ENCODE measurements around the gene BRAT1. TPM values are rescaled to one million over a fixed set of nuclear protein-coding genes. Genes with fewer than 3 reads are reported as not detected.

The BRAT1 gene
- total and polyA plus RNA-seq, 2 donors (not counting 1 experiment from before 2014, with no cell fraction given): 36.8 to 68.3 TPM

DNA sequence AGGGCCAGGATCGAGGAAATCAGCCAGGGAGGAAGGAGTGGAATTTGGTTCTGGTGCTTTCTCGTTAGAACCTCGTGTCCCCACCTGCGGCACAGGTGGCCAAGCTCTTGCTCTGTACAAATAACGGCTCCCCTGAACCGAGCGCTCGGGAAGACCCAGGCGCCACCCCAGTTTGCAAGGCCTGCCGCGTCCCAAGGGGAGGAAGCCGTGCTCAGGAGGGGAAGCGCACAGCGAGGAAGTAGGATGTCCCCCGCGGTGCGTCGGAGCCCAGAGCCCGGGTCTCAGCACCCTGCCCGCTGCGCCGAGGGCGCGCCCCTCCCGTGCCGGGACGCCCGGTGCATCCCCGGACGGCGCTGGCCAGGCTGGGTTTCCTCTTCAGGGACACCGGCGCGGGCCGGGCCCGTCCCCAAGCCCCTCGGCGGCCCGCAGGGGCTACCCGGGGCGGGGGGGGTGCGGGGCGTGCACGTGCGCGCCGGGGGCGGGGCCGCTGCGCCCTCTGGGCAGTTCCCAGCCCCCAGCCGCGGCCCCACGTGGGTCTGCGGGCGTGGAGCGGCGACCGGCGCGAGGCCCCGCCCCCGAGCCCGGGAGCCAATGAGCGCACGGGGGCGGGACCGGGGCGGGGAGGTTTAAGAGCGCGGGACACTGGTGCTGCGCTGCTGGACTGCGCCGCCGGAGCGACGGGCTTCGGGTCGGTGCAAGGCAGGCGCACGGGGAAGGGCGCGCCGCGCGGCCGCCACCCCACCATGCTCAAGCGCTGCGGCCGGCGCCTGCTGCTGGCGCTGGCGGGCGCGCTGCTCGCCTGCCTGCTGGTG, 36.0 kb downstream of the BRAT1 start, which contains the start of gene LFNG:
LFNG (plus strand) TSS at position 656 of the 812 bp plus-strand sequence; CDS start at position 744, 88 bp downstream.
- peak within 1 kb of the TSS; percentile 90 for H3K9ac ChIP-seq (ENCODE audit: low read length)
- under 1% methylated on average over 95 of the region's 95 CpGs for WGBS (ENCODE audit: insufficient coverage)
- peak; percentile 94 for DNase-seq
- Mint-ChIP-seq H3K4me1 (peaks cover 52% of the 10 kb centered on the region), H3K27ac (peak within 1 kb of the TSS; percentile 96), H3K27me3 (no peaks in the 10 kb centered on the region), H3K9me3 (ENCODE audit: insufficient read depth) (no peaks in the 10 kb centered on the region), H3K4me3 (peak within 1 kb of the TSS; percentile 99)
- H3K27ac ChIP-seq (ENCODE audit: low read length in 2 of 2): peak within 1 kb of the TSS; percentile 62 to 75
- CTCF ChIA-PET: interaction anchor here (1.3 kb wide), 1 partner anchor 10 kb away, joined by 4 read pairs; no protein-coding TSS in a partner anchor
- peaks cover 0 to 29% of the 10 kb centered on the region in 2 experiments for H3K36me3 ChIP-seq (replicated peaks in 1 of 2; ENCODE audit: control extremely low read depth in 1 of 2, control insufficient read depth in 1 of 2, extremely low read depth in 1 of 2, insufficient read depth in 2 of 2, low read length in 1 of 2)
- no peaks in the 10 kb centered on the region for H3K27me3 ChIP-seq (replicated peaks in 1 of 4; ENCODE audit: control extremely low read depth in 1 of 4, control insufficient read depth in 3 of 4, insufficient read depth in 4 of 4, low read length in 3 of 4)
- peak; percentile 80 for ATAC-seq (ENCODE audit: low read depth)
- TF ChIP-seq CTCF (IDR thresholded peaks at IDR 0.05) (no peak), EZH2 (IDR thresholded peaks at IDR 0.05; ENCODE audit: borderline replicate concordance, insufficient read depth, low read depth, low read length, poor library complexity, severe bottlenecking) (no peak)
- H3K4me1 ChIP-seq (ENCODE audit: control insufficient read depth in 2 of 2, insufficient read depth in 2 of 2, low read length in 2 of 2): peaks cover 40 to 49% of the 10 kb centered on the region in 2 donors
- H3K9me3 ChIP-seq (ENCODE audit: control extremely low read depth in 1 of 3, control insufficient read depth in 2 of 3, insufficient read depth in 1 of 3, low read length in 2 of 3): no peaks in the 10 kb centered on the region
- POLR2A ChIA-PET: interaction anchor here (0.8 to 14.9 kb wide), 3 partner anchors 9 to 36 kb away, joined by 3 to 340 read pairs (median 52); partner anchors contain the start of gene BRAT1
- peaks cover 44% of the 10 kb centered on the region for H4K20me1 ChIP-seq (ENCODE audit: control insufficient read depth, insufficient read depth, low read length, poor library complexity, severe bottlenecking)
- H3K4me3 ChIP-seq (ENCODE audit: control extremely low read depth in 1 of 5, extremely low read depth in 1 of 5, insufficient read depth in 1 of 5, low read depth in 2 of 5, low read length in 4 of 5): peak within 1 kb of the TSS; percentile 84 to 100 (median 97)
- peaks cover 52% of the 10 kb centered on the region for H3K79me2 ChIP-seq (ENCODE audit: control insufficient read depth, insufficient read depth, low read length)
- H3K4me2 ChIP-seq (replicated peaks; ENCODE audit: low read depth, low read length, poor library complexity, severe bottlenecking): peak within 1 kb of the TSS; percentile 98
- peak within 1 kb of the TSS; percentile 76 for H2AFZ ChIP-seq (ENCODE audit: insufficient read depth, low read depth, low read length, poor library complexity, severe bottlenecking)
- intact Hi-C loops (cut with micrococcal nuclease): loop anchor here (1.0 to 2.0 kb wide), 4 partner anchors 8 to 43 kb away; partner anchors contain the start of genes BRAT1 and GRIFIN

Measured in B cell (primary cell).